Endothelial cell of umbilical vein (primary cell): Measurements from ENCODE around the gene DMRT1. TPM values are rescaled to one million over a fixed set of nuclear protein-coding genes. Genes with fewer than 3 reads are reported as not detected.

Experiments
- BruUV-seq: library from RNA; stranded (reverse); fragments of 400-500 nt; replicated peaks from 2 replicates; lab custom pipeline; 2021; lab: Mats Ljungman, UMichigan
- CTCF ChIA-PET: fragments of 300-600, 350-600 bp; sonication (Branson Sonifier 250); formaldehyde crosslinking; loops from one replicate; lab custom pipeline; 2021; ENCODE audit warnings: antibody characterized with exemption, inconsistent platforms; lab: Charles Lee
- POLR2A ChIA-PET: fragments of 300-600, 350-600 bp; sonication (Branson Sonifier 250); formaldehyde crosslinking; loops from one replicate; lab custom pipeline; 2021; ENCODE audit warnings: antibody characterized with exemption, inconsistent platforms; lab: Charles Lee
- DNase-seq: peaks from one replicate; pipeline ENCODE4 v3.0.0-alpha.2; 2011; ENCODE audit warnings: low read depth, low spot score
- FAIRE-seq: peaks from 2 replicates; lab custom pipeline; 2011; peaks lifted over from hg19 to GRCh38; lab: Jason Lieb, UNC
- H2AFZ ChIP-seq: 2 replicates; pipeline ENCODE4 v1.6.0; 2012; ENCODE audit warnings: low read depth, low read length, control low read depth, inconsistent platforms
- H3K27ac ChIP-seq: 2 replicates; pipeline ENCODE4 v1.5.1; 2011; ENCODE audit warnings: low read depth, mild to moderate bottlenecking, control low read depth, low read length, moderate library complexity; ENCODE audit not compliant: insufficient read depth
- H3K27me3 ChIP-seq, 2 experiments: 2 replicates each; pipeline versions ENCODE4 v1.6.0 to v1.6.1; 2011; ENCODE audit warnings: low read length in 2 of 2, mixed read lengths in 1 of 2; ENCODE audit not compliant: control insufficient read depth in 2 of 2, insufficient read depth in 2 of 2
- H3K36me3 ChIP-seq, 2 experiments: 2 replicates in 1 of 2; 3 replicates in 1 of 2; pipeline ENCODE4 v1.5.1; 2011; ENCODE audit warnings: low read length in 2 of 2, mild to moderate bottlenecking in 1 of 2, moderate library complexity in 1 of 2; ENCODE audit not compliant: control insufficient read depth in 2 of 2, insufficient read depth in 2 of 2; ENCODE audit errors: extremely low read depth in 1 of 2
- H3K4me1 ChIP-seq: 3 replicates; pipeline ENCODE4 v1.5.1; 2011; ENCODE audit warnings: mild to moderate bottlenecking, low read length; ENCODE audit not compliant: control insufficient read depth, insufficient read depth; ENCODE audit errors: extremely low read depth
- H3K4me2 ChIP-seq: 2 replicates; pipeline ENCODE4 v1.6.1; 2011; ENCODE audit warnings: low read length, control low read depth, mixed read lengths; ENCODE audit not compliant: insufficient read depth
- H3K4me3 ChIP-seq, 3 experiments: fragments of 200-600 bp in 1 of 3; sonication (generic), shearing (Covaris generic) in 1 of 3; replicated peaks in 1 of 3; 2 replicates each; pipeline ENCODE4 v1.5.1; 2011 to 2016; ENCODE audit warnings: control low read depth in 3 of 3, low read length in 3 of 3, mild to moderate bottlenecking in 2 of 3, inconsistent platforms in 1 of 3, low read depth in 1 of 3, moderate library complexity in 1 of 3; ENCODE audit not compliant: insufficient read depth in 1 of 3
- H3K79me2 ChIP-seq: 2 replicates; pipeline ENCODE4 v1.6.0; 2012; ENCODE audit warnings: low read length, inconsistent platforms; ENCODE audit not compliant: control insufficient read depth, insufficient read depth
- H3K9ac ChIP-seq: replicated peaks from 2 replicates; pipeline ENCODE3; 2011; ENCODE audit warnings: low read length, control low read depth; ENCODE audit not compliant: insufficient read depth; ENCODE audit errors: extremely low read depth
- H3K9me1 ChIP-seq: replicated peaks from 3 replicates; pipeline ENCODE4 v1.6.0; 2011; ENCODE audit warnings: mild to moderate bottlenecking, low read length; ENCODE audit not compliant: control insufficient read depth, insufficient read depth; ENCODE audit errors: extremely low read depth
- H3K9me3 ChIP-seq: replicated peaks from 2 replicates; pipeline ENCODE4 v1.5.1; 2012; ENCODE audit warnings: low read length, inconsistent platforms; ENCODE audit not compliant: control insufficient read depth, insufficient read depth
- H4K20me1 ChIP-seq: replicated peaks from 2 replicates; pipeline ENCODE3; 2011; ENCODE audit warnings: mild to moderate bottlenecking, low read length; ENCODE audit not compliant: control insufficient read depth, insufficient read depth; ENCODE audit errors: extremely low read depth
- EZH2 ChIP-seq: IDR thresholded peaks from 2 replicates; pipeline ENCODE4 v1.6.1; 2012; ENCODE audit warnings: borderline replicate concordance, low read depth, mild to moderate bottlenecking, moderate library complexity, low read length, inconsistent platforms; ENCODE audit not compliant: severe bottlenecking
- FOS ChIP-seq: IDR thresholded peaks from 2 replicates; pipeline ENCODE4 v1.6.1; 2011; ENCODE audit warnings: mild to moderate bottlenecking, low read length, moderate library complexity, borderline replicate concordance; ENCODE audit not compliant: insufficient read depth
- JUN ChIP-seq: IDR thresholded peaks from 2 replicates; pipeline ENCODE4 v1.6.1; 2011; ENCODE audit warnings: borderline replicate concordance, low read depth; ENCODE audit not compliant: insufficient read length, insufficient read depth
- POLR2A ChIP-seq: IDR thresholded peaks from 2 replicates; pipeline ENCODE4 v1.6.1; 2012; ENCODE audit warnings: low read depth, mild to moderate bottlenecking, control low read depth, low read length
- dilution Hi-C: fragments of 300-500 bp; cut with MboI; formaldehyde crosslinking; loops from one replicate; pipeline ENCODE4 v1.15.0; 2019; ENCODE audit warnings: low sequenced_read_pairs; ENCODE audit not compliant: extremely low pct_ligation_motif_present
- intact Hi-C: fragments of 100-400 bp; cut with micrococcal nuclease; formaldehyde crosslinking; loops from one replicate; pipeline ENCODE4 v1.10.0; 2022
- polyA plus RNA-seq, 4 experiments: library from polyadenylated mRNA; depleted of rRNA in 3 of 4; stranded (reverse) in 3 of 4; unstranded in 1 of 4; fragments of >200 nt; gene quantifications; 2 replicates each; pipeline versions ENCODE4 v1.2.1 to v1.2.3, GENCODE V29; 2011 to 2012; ENCODE audit warnings: missing spikeins in 1 of 4
- total RNA-seq: library from RNA; stranded (reverse); gene quantifications from 2 replicates; pipeline ENCODE4 v1.2.3, GENCODE V29; 2021

The DMRT1 gene
- total and polyA plus RNA-seq, 2 donors (not counting 3 experiments of a cell fraction or from before 2014, with no cell fraction given) = 0.08 to 0.20 TPM

GRCh38 chr9:980640-981039, 139.1 kb downstream of the DMRT1 start:
- Histone ChIP-seq H3K36me3 (no peaks in the 10 kb centered on the region), H3K4me3 (no peak overlapping the region), H3K27me3 (peaks cover 57 to 76% of the 10 kb centered on the region in 2 experiments), H3K9me1 (no peaks in the 10 kb centered on the region), H3K9ac (no peak overlapping the region), H3K4me2 (no peak overlapping the region), H2AFZ (no peak overlapping the region), H3K9me3 (no peaks in the 10 kb centered on the region), H4K20me1 (no peaks in the 10 kb centered on the region), H3K79me2 (no peaks in the 10 kb centered on the region), H3K4me1 (no peaks in the 10 kb centered on the region), H3K27ac (no peak overlapping the region)
- FAIRE-seq = no peak
- dilution Hi-C loops (no loop called here), intact Hi-C loops (no loop called here)
- DNase-seq = no peak
- TF ChIP-seq POLR2A (no peak), JUN (no peak)
- POLR2A ChIA-PET = no interaction called here
- CTCF ChIA-PET = interaction anchor here (2.0 to 2.5 kb wide), 2 partner anchors 24 to 29 kb away, joined by 9 to 10 read pairs; no protein-coding TSS in a partner anchor
- BruUV-seq = no TSS peak

DNA sequence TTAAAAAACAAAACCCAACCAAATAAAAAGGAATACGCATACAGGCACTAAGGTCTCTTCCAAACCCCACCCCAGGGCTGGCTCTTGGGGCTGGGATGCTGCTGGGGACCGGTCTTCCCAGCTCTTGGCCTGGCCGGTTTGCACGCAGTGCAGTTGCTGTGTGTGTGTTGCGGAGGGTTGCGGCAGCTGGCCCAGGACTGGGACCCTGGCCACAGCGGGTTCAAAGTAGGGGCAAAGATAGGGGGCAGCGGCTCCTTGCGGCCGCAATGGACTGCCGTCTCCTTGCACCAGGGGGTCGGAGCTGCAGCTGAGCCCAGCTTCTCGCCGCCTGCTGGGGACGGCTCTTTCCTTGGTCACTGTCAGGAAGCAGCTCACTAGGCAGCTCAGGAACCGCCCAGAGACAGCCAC, 140.0 kb downstream of the DMRT1 start:
- no TSS peak for BruUV-seq
- Histone ChIP-seq H3K79me2 (no peaks in the 10 kb centered on the region), H3K27ac (no peak overlapping the region), H3K36me3 (no peaks in the 10 kb centered on the region), H3K9me1 (no peaks in the 10 kb centered on the region), H3K27me3 (peaks cover 50 to 68% of the 10 kb centered on the region in 2 experiments), H3K9me3 (no peaks in the 10 kb centered on the region), H3K4me1 (no peaks in the 10 kb centered on the region), H4K20me1 (no peaks in the 10 kb centered on the region), H3K4me3 (no peak overlapping the region), H2AFZ (no peak overlapping the region), H3K9ac (no peak overlapping the region), H3K4me2 (no peak overlapping the region)
- dilution Hi-C loops (no loop called here), intact Hi-C loops (no loop called here)
- FAIRE-seq (no peak), DNase-seq (no peak)
- ChIA-PET CTCF (interaction anchor here (2.0 to 2.5 kb wide), 2 partner anchors 24 to 28 kb away, joined by 9 to 10 read pairs; no protein-coding TSS in a partner anchor), POLR2A (no interaction called here)
- TF ChIP-seq FOS (no peak), EZH2 (peak; percentile 59)
